ENCODE data around the gene PPP1CB.

DNA sequence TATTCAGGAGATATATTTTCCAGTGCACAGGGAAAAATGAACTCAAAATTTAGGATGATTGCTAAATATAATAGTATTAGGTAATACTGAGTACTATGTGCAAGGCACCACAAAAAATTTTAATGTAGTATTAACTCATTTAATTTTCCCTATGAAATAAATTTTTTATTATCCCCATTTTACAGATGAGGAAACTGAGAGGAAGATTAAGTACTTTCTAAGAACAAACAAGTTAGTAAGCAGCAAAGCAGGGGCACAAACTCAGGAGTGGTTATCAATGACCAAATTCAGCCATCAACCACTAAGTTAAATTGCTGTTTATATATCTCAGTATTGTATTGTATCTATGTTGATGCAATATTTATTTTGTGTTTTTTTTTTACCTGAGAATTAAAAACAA is 73.2 kb downstream of the PPP1CB start:
- TF ChIP-seq EZH2 (IDR thresholded peaks at IDR 0.05; ENCODE audit: borderline replicate concordance) (no peak), EZH2phosphoT487 (IDR thresholded peaks at IDR 0.05; ENCODE audit: low read depth, severe bottlenecking, unreplicated experiment) (no peak)
- TF ChIP-seq, protein P1, sequence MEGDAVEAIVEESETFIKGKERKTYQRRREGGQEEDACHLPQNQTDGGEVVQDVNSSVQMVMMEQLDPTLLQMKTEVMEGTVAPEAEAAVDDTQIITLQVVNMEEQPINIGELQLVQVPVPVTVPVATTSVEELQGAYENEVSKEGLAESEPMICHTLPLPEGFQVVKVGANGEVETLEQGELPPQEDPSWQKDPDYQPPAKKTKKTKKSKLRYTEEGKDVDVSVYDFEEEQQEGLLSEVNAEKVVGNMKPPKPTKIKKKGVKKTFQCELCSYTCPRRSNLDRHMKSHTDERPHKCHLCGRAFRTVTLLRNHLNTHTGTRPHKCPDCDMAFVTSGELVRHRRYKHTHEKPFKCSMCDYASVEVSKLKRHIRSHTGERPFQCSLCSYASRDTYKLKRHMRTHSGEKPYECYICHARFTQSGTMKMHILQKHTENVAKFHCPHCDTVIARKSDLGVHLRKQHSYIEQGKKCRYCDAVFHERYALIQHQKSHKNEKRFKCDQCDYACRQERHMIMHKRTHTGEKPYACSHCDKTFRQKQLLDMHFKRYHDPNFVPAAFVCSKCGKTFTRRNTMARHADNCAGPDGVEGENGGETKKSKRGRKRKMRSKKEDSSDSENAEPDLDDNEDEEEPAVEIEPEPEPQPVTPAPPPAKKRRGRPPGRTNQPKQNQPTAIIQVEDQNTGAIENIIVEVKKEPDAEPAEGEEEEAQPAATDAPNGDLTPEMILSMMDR (IDR thresholded peaks at IDR 0.05; ENCODE audit: poor library complexity): no peak

Measured in hepatocyte (in vitro differentiated cells).